ENCODE measurements around the gene PRKAG2. TPM values are rescaled to one million over a fixed set of nuclear protein-coding genes. Genes with fewer than 3 reads are reported as not detected.

PRKAG2 gene
- total and polyA plus RNA-seq, 2 experiments from 2014 or later, result 9.1 to 14.9 TPM

GRCh38 chr7:151615784-151616183 lies 261.1 kb downstream of the PRKAG2 start:
- ATAC-seq (no peak), DNase-seq (ENCODE audit: low spot score) (no peak)
- no peaks in the 10 kb centered on the region; the same call in 2 of the 3 replicates for H3K4me1 Mint-ChIP-seq
- Histone ChIP-seq H3K4me2 (no peak overlapping the region), H3K27ac (ENCODE audit: low read depth) (no peak overlapping the region), H3K79me2 (replicated peaks; ENCODE audit: insufficient read depth) (no peaks in the 10 kb centered on the region), H3F3A (replicated peaks; ENCODE audit: low read depth) (no peaks in the 10 kb centered on the region), H2AFZ (no peak overlapping the region), H3K36me3 (ENCODE audit: insufficient read depth) (no peaks in the 10 kb centered on the region), H3K4me1 (ENCODE audit: insufficient read depth) (no peaks in the 10 kb centered on the region), H4K20me1 (replicated peaks; ENCODE audit: insufficient read depth) (no peaks in the 10 kb centered on the region), H3K27me3 (ENCODE audit: insufficient read depth) (no peaks in the 10 kb centered on the region), H3K9me2 (ENCODE audit: insufficient read depth) (no peaks in the 10 kb centered on the region), H3K4me3 (no peak overlapping the region)
- H3K27me3 Mint-ChIP-seq (ENCODE audit: insufficient read depth, low read depth, poor library complexity), result no peaks in the 10 kb centered on the region
- no peak for TF ChIP-seq STAT1 (IDR thresholded peaks at IDR 0.05; ENCODE audit: unreplicated experiment)
- TF ChIP-seq EZH2 (IDR thresholded peaks at IDR 0.05; ENCODE audit: low read depth, unreplicated experiment), result no peak
- no peak for TF ChIP-seq ZNF462 (CRISPR knock-in tag; IDR thresholded peaks at IDR 0.05)
- no peak for TF ChIP-seq NANOG (IDR thresholded peaks at IDR 0.05; ENCODE audit: borderline replicate concordance)
- no peak for TF ChIP-seq REST (IDR thresholded peaks at IDR 0.05; ENCODE audit: unreplicated experiment)
- no peak for TF ChIP-seq POLR2AphosphoS5 (IDR thresholded peaks at IDR 0.05; ENCODE audit: low read depth)
- no peak for TF ChIP-seq EZH2phosphoT487 (IDR thresholded peaks at IDR 0.05; ENCODE audit: unreplicated experiment)
- no peak for TF ChIP-seq CREB1 (CRISPR knock-in tag; IDR thresholded peaks at IDR 0.05; ENCODE audit: low read depth)
- TF ChIP-seq ETS1 (IDR thresholded peaks at IDR 0.05), result no peak
- TF ChIP-seq JUNB (IDR thresholded peaks at IDR 0.05; ENCODE audit: unreplicated experiment), result no peak
- no peak for TF ChIP-seq ZNF114 (CRISPR knock-in tag; IDR thresholded peaks at IDR 0.05)
- no peak for TF ChIP-seq CTCF (conservative IDR thresholded peaks at IDR 0.05; ENCODE audit: low read depth in 2 of 2)
- no peaks in the 10 kb centered on the region; the same call in 2 of the 3 replicates for H3K9me3 Mint-ChIP-seq
- no peaks in the 10 kb centered on the region for H3K36me3 Mint-ChIP-seq (ENCODE audit: low read depth)
- H3K4me3 Mint-ChIP-seq, result no peak overlapping the region
- H3K27ac Mint-ChIP-seq, result no peak overlapping the region
